ENCODE measurements around the gene GJD3. TPM values are rescaled to one million over a fixed set of nuclear protein-coding genes. Genes with fewer than 3 reads are reported as not detected.

GJD3 gene
- total and polyA plus RNA-seq, 9 of the 15 experiments (the other 6 are each of a cell fraction or from before 2014, with no cell fraction given): 0.17 to 0.38 TPM; not detected in 7

DNA sequence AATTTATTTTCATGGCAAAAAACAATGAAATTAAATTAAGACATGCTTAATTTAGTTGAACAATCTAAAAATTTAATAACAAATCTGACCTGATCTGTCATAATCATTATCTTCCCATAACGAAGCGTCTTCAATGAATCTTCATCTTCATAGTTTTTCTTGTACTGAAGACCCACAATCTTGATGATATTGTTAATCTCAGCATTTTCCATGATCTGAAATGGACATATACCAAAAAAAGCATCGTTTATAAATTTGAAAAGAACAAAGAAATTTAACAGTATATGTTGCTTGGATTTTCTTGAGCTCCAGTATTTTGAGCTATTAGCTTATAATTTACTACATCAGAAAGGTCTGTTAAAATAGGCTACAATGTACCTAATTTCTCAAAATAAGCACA is 42.9 kb upstream of the GJD3 start:
- TF ChIP-seq SMARCA4 (IDR thresholded peaks at IDR 0.05) (no peak), ZNF316 (IDR thresholded peaks at IDR 0.05) (0 out of 2 replicates have a peak, but pooled peaks have one; percentile 40), ZNF436 (CRISPR knock-in tag; IDR thresholded peaks at IDR 0.05) (no peak), BRF1 (IDR thresholded peaks at IDR 0.05; ENCODE audit: borderline replicate concordance, extremely low read depth, insufficient read length) (no peak), U2AF1 (optimal IDR thresholded peaks at IDR 0.05; ENCODE audit: low read depth, low read length) (no peak)
- TF ChIP-seq, protein P1, sequence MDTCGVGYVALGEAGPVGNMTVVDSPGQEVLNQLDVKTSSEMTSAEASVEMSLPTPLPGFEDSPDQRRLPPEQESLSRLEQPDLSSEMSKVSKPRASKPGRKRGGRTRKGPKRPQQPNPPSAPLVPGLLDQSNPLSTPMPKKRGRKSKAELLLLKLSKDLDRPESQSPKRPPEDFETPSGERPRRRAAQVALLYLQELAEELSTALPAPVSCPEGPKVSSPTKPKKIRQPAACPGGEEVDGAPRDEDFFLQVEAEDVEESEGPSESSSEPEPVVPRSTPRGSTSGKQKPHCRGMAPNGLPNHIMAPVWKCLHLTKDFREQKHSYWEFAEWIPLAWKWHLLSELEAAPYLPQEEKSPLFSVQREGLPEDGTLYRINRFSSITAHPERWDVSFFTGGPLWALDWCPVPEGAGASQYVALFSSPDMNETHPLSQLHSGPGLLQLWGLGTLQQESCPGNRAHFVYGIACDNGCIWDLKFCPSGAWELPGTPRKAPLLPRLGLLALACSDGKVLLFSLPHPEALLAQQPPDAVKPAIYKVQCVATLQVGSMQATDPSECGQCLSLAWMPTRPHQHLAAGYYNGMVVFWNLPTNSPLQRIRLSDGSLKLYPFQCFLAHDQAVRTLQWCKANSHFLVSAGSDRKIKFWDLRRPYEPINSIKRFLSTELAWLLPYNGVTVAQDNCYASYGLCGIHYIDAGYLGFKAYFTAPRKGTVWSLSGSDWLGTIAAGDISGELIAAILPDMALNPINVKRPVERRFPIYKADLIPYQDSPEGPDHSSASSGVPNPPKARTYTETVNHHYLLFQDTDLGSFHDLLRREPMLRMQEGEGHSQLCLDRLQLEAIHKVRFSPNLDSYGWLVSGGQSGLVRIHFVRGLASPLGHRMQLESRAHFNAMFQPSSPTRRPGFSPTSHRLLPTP (IDR thresholded peaks at IDR 0.05; ENCODE audit: borderline replicate concordance, extremely low read depth, insufficient read length): no peak
- TF ChIP-seq, protein P2, sequence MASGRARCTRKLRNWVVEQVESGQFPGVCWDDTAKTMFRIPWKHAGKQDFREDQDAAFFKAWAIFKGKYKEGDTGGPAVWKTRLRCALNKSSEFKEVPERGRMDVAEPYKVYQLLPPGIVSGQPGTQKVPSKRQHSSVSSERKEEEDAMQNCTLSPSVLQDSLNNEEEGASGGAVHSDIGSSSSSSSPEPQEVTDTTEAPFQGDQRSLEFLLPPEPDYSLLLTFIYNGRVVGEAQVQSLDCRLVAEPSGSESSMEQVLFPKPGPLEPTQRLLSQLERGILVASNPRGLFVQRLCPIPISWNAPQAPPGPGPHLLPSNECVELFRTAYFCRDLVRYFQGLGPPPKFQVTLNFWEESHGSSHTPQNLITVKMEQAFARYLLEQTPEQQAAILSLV (tag; IDR thresholded peaks at IDR 0.05): no peak
- TF ChIP-seq, protein P3, sequence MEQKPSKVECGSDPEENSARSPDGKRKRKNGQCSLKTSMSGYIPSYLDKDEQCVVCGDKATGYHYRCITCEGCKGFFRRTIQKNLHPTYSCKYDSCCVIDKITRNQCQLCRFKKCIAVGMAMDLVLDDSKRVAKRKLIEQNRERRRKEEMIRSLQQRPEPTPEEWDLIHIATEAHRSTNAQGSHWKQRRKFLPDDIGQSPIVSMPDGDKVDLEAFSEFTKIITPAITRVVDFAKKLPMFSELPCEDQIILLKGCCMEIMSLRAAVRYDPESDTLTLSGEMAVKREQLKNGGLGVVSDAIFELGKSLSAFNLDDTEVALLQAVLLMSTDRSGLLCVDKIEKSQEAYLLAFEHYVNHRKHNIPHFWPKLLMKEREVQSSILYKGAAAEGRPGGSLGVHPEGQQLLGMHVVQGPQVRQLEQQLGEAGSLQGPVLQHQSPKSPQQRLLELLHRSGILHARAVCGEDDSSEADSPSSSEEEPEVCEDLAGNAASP (IDR thresholded peaks at IDR 0.05): no peak
- H4K20me1 ChIP-seq (replicated peaks; ENCODE audit: control insufficient read depth, insufficient read depth, low read length): no peaks in the 10 kb centered on the region
- no peaks in the 10 kb centered on the region; the same call in 2 of the 3 replicates for H3K79me2 ChIP-seq (ENCODE audit: control insufficient read depth, insufficient read depth, low read length)
- H3K36me3 ChIP-seq (ENCODE audit: control insufficient read depth, insufficient read depth, low read length): peaks cover 93% of the 10 kb centered on the region
- H3K4me1 ChIP-seq (replicated peaks in 1 of 2; ENCODE audit: control insufficient read depth in 2 of 2, insufficient read depth in 2 of 2, low read length in 2 of 2): no peaks in the 10 kb centered on the region
- no peaks in the 10 kb centered on the region for H3K27me3 ChIP-seq (ENCODE audit: control insufficient read depth in 2 of 2, insufficient read depth in 2 of 2, low read length in 2 of 2)
- POLR2A ChIA-PET: interaction anchor here (0.7 to 4.4 kb wide), 6 partner anchors 10 to 125 kb away, joined by 3 to 27 read pairs (median 4); partner anchors contain the start of gene TOP2A
- intact Hi-C loops (cut with micrococcal nuclease): no loop called here
- in situ Hi-C loops (cut with MboI): no loop called here
- CTCF ChIA-PET (ENCODE audit: low intra/inter-chr PET ratio): no interaction called here
- no peaks in the 10 kb centered on the region for H3K9me3 ChIP-seq (replicated peaks; ENCODE audit: control insufficient read depth, insufficient read depth, low read depth, low read length)
- 93% methylated on average over 3 of the region's 3 CpGs for WGBS (ENCODE audit: insufficient coverage, low coverage, missing lambda C conversion rate)
- no peak overlapping the region for H3K27ac ChIP-seq (ENCODE audit: extremely low read depth, low read depth, low read length)
- no peak for ATAC-seq
- no peak for DNase-seq (ENCODE audit: extremely low read depth in 1 of 4, low spot score in 3 of 4)
- no peak for FAIRE-seq
- H3K4me3 ChIP-seq: no peak overlapping the region
- no peak overlapping the region for H3K4me2 ChIP-seq (ENCODE audit: insufficient read depth, low read length)
- H3K9ac ChIP-seq (ENCODE audit: insufficient read depth in 1 of 2, low read depth in 2 of 2, low read length in 2 of 2): no peak overlapping the region
- no TSS peak for BruUV-seq (replicated peaks)
- no peaks in the 10 kb centered on the region for H3K9me1 ChIP-seq (ENCODE audit: control insufficient read depth, insufficient read depth, low read length)
- no peak overlapping the region for H2AFZ ChIP-seq (ENCODE audit: low read depth, low read length)

Data from K562 (cell line).